ENCODE results near the gene LGI1.

Gene LGI1

DNA sequence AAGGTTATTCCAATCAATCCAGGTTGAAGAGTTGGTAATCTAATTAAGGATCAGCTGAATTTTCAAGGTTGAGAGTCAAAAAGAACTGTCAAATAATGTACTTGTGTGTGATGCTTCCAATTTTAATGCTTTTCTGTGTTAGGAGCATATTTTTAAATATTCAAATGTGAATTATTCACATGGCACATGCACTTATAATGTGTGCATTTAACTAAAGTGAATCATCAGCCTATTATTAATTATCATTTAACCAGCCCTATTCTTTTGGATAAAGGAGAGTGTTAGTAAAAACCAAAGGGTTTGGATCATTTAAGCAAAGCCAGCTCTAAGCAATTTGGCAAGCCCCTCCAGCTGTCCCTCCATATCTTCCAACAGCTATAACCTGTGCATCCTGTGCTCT, 11.2 kb downstream of the LGI1 start:
- H3K4me2 ChIP-seq (ENCODE audit: low read length), result no peak overlapping the region
- H3K27ac ChIP-seq (ENCODE audit: low read depth, low read length), result no peak overlapping the region
- no peaks in the 10 kb centered on the region for H3F3A ChIP-seq (ENCODE audit: control insufficient read depth, insufficient read depth)
- H3K27me3 ChIP-seq (ENCODE audit: control insufficient read depth, low read length), result peaks cover 9% of the 10 kb centered on the region; the same call in 1 of the 2 replicates
- no peaks in the 10 kb centered on the region for H3K36me3 ChIP-seq (ENCODE audit: control insufficient read depth, low read length)
- H3K4me1 ChIP-seq (ENCODE audit: control insufficient read depth, low read length), result no peaks in the 10 kb centered on the region
- H3K79me2 ChIP-seq (ENCODE audit: control insufficient read depth, low read length), result no peaks in the 10 kb centered on the region
- H3K9me2 ChIP-seq (replicated peaks; ENCODE audit: control insufficient read depth, low read length), result no peaks in the 10 kb centered on the region
- TF ChIP-seq EZH2phosphoT487 (IDR thresholded peaks at IDR 0.05; ENCODE audit: borderline replicate concordance, low read length) (no peak), CTCF (IDR thresholded peaks at IDR 0.05; ENCODE audit: low read depth, low read length, poor library complexity, severe bottlenecking) (no peak)
- no peak overlapping the region for H3K4me3 ChIP-seq (ENCODE audit: low read length)
- no peaks in the 10 kb centered on the region for H3K9me3 ChIP-seq (ENCODE audit: control insufficient read depth, insufficient read depth, low read length)
- H4K20me1 ChIP-seq (ENCODE audit: control insufficient read depth, insufficient read depth, low read depth, low read length), result no peaks in the 10 kb centered on the region

DNA sequence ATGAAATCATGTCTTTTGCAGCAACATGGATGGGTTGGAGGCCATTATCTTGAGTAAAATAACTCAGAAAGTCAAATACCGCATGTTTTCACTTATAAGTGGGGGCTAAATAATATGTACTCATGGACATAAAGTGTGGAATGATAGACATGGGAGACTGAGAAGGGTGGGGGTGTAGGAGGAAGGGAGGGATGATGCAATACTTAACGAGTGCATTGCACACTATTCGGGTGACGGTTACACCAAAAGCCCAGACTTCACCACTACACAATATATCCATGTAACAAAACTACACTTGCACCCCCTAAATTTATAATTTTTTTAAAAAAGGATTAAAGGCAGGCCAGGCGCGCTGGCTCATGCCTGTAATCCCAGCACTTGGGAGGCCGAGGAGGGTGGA, 13.6 kb downstream of the LGI1 start:
- no peak overlapping the region for H3K4me3 ChIP-seq (ENCODE audit: low read length)
- no peaks in the 10 kb centered on the region for H3K9me2 ChIP-seq (replicated peaks; ENCODE audit: control insufficient read depth, low read length)
- H3K4me2 ChIP-seq (ENCODE audit: low read length), result no peak overlapping the region
- no peaks in the 10 kb centered on the region for H4K20me1 ChIP-seq (ENCODE audit: control insufficient read depth, insufficient read depth, low read depth, low read length)
- TF ChIP-seq CTCF (IDR thresholded peaks at IDR 0.05; ENCODE audit: low read depth, low read length, poor library complexity, severe bottlenecking), result no peak
- no peak for TF ChIP-seq EZH2phosphoT487 (IDR thresholded peaks at IDR 0.05; ENCODE audit: borderline replicate concordance, low read length)
- H3F3A ChIP-seq (ENCODE audit: control insufficient read depth, insufficient read depth), result no peaks in the 10 kb centered on the region
- H3K9me3 ChIP-seq (ENCODE audit: control insufficient read depth, insufficient read depth, low read length), result no peaks in the 10 kb centered on the region
- H3K27me3 ChIP-seq (ENCODE audit: control insufficient read depth, low read length), result peaks cover 10% of the 10 kb centered on the region; the same call in 1 of the 2 replicates
- H3K79me2 ChIP-seq (ENCODE audit: control insufficient read depth, low read length), result no peaks in the 10 kb centered on the region
- H3K4me1 ChIP-seq (ENCODE audit: control insufficient read depth, low read length), result no peaks in the 10 kb centered on the region
- H3K27ac ChIP-seq (ENCODE audit: low read depth, low read length), result no peak overlapping the region
- no peaks in the 10 kb centered on the region for H3K36me3 ChIP-seq (ENCODE audit: control insufficient read depth, low read length)

DNA sequence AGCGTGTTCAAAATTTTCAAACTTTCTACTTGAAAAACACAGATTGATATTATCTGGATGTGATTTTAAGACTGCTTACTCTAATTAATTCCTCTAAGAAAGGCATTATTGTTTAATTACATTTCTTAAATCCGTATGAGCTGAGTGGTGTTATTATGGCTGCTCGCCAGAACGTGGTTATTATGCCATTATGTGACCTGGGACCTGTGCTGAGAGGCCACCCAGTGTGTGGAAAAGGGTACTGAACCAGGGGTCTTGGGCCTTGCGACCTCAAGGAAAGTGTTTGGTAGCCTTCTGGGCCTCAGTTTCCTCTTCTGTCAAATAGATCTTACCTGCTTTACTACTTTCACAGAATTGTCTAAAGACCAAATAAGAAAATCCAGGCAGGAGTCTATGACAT, 15.4 kb downstream of the LGI1 start:
- H3F3A ChIP-seq (ENCODE audit: control insufficient read depth, insufficient read depth), result no peaks in the 10 kb centered on the region
- no peak overlapping the region for H3K4me2 ChIP-seq (ENCODE audit: low read length)
- H3K36me3 ChIP-seq (ENCODE audit: control insufficient read depth, low read length), result no peaks in the 10 kb centered on the region
- H4K20me1 ChIP-seq (ENCODE audit: control insufficient read depth, insufficient read depth, low read depth, low read length), result no peaks in the 10 kb centered on the region
- H3K9me2 ChIP-seq (replicated peaks; ENCODE audit: control insufficient read depth, low read length), result no peaks in the 10 kb centered on the region
- no peak overlapping the region for H3K4me3 ChIP-seq (ENCODE audit: low read length)
- no peaks in the 10 kb centered on the region for H3K9me3 ChIP-seq (ENCODE audit: control insufficient read depth, insufficient read depth, low read length)
- H3K79me2 ChIP-seq (ENCODE audit: control insufficient read depth, low read length), result no peaks in the 10 kb centered on the region
- peaks cover 17% of the 10 kb centered on the region for H3K27me3 ChIP-seq (ENCODE audit: control insufficient read depth, low read length)
- no peak for TF ChIP-seq EZH2phosphoT487 (IDR thresholded peaks at IDR 0.05; ENCODE audit: borderline replicate concordance, low read length)
- TF ChIP-seq CTCF (IDR thresholded peaks at IDR 0.05; ENCODE audit: low read depth, low read length, poor library complexity, severe bottlenecking), result no peak
- no peaks in the 10 kb centered on the region for H3K4me1 ChIP-seq (ENCODE audit: control insufficient read depth, low read length)
- no peak overlapping the region for H3K27ac ChIP-seq (ENCODE audit: low read depth, low read length)

- H3K27ac ChIP-seq (ENCODE audit: low read depth, low read length), result no peak overlapping the region
- H4K20me1 ChIP-seq (ENCODE audit: control insufficient read depth, insufficient read depth, low read depth, low read length), result no peaks in the 10 kb centered on the region
- no peaks in the 10 kb centered on the region for H3K36me3 ChIP-seq (ENCODE audit: control insufficient read depth, low read length)
- TF ChIP-seq CTCF (IDR thresholded peaks at IDR 0.05; ENCODE audit: low read depth, low read length, poor library complexity, severe bottlenecking) (no peak), EZH2phosphoT487 (IDR thresholded peaks at IDR 0.05; ENCODE audit: borderline replicate concordance, low read length) (no peak)
- H3K79me2 ChIP-seq (ENCODE audit: control insufficient read depth, low read length), result no peaks in the 10 kb centered on the region
- no peak overlapping the region for H3K4me3 ChIP-seq (ENCODE audit: low read length)
- no peak overlapping the region for H3K4me2 ChIP-seq (ENCODE audit: low read length)
- no peaks in the 10 kb centered on the region for H3K9me2 ChIP-seq (replicated peaks; ENCODE audit: control insufficient read depth, low read length)
- no peaks in the 10 kb centered on the region for H3K9me3 ChIP-seq (ENCODE audit: control insufficient read depth, insufficient read depth, low read length)
- no peaks in the 10 kb centered on the region for H3K4me1 ChIP-seq (ENCODE audit: control insufficient read depth, low read length)
- no peaks in the 10 kb centered on the region for H3F3A ChIP-seq (ENCODE audit: control insufficient read depth, insufficient read depth)
- H3K27me3 ChIP-seq (ENCODE audit: control insufficient read depth, low read length), result peaks cover 16% of the 10 kb centered on the region
Observed at GRCh38 chr10:93773705-93774104, 16.0 kb downstream of the LGI1 start.

Measured in DOHH2 (cell line).